Lower leg skin (tissue), 4 donors: Measurements from ENCODE around the gene ZFAND5. TPM values are rescaled to one million over a fixed set of nuclear protein-coding genes. Genes with fewer than 3 reads are reported as not detected.

Experiments used
- DNase-seq, 2 donors: peaks; one replicate each; pipeline ENCODE4 v3.0.0-alpha.2; 2019; ENCODE audit warnings: low spot score in 2 of 2
- H3K4me3 ChIP-seq: fragments of 200-600 bp; sonication (generic); 2 replicates; pipeline ENCODE4 v1.5.1; 2017; ENCODE audit warnings: mild to moderate bottlenecking, low read depth; ENCODE audit not compliant: poor library complexity, severe bottlenecking
- CTCF ChIP-seq, 3 donors: fragments of 450-650 bp; IDR thresholded peaks; one replicate each; pipeline ENCODE4 v1.5.1; 2016; ENCODE audit warnings: antibody characterized with exemption in 3 of 3, mild to moderate bottlenecking in 3 of 3, moderate library complexity in 2 of 3
- POLR2A ChIP-seq, 2 donors: fragments of 450-650 bp; IDR thresholded peaks; one replicate each; pipeline ENCODE4 v1.6.1; 2016 to 2017; ENCODE audit warnings: antibody characterized with exemption in 2 of 2, mild to moderate bottlenecking in 1 of 2, moderate library complexity in 1 of 2
- WGBS, 2 donors: methylation state at CpG; one replicate each; pipeline ENCODE4 v1.1.5; 2018; 5-methylcytosine and 5-hydroxymethylcytosine counted together
- intact Hi-C: fragments of 100-400 bp; cut with DNase I; formaldehyde crosslinking; loops from one replicate; pipeline ENCODE4 v1.15.0; 2023; ENCODE audit warnings: low total_unique reads
- total RNA-seq, 4 donors: library from RNA; depleted of rRNA; stranded (reverse); fragments of >200 nt; gene quantifications; one replicate each; pipeline ENCODE4 v1.1.0, GENCODE V29; 2016

The ZFAND5 gene
- total RNA-seq, 4 donors from 2014 or later: 99.6 to 305 (median 127) TPM

DNA sequence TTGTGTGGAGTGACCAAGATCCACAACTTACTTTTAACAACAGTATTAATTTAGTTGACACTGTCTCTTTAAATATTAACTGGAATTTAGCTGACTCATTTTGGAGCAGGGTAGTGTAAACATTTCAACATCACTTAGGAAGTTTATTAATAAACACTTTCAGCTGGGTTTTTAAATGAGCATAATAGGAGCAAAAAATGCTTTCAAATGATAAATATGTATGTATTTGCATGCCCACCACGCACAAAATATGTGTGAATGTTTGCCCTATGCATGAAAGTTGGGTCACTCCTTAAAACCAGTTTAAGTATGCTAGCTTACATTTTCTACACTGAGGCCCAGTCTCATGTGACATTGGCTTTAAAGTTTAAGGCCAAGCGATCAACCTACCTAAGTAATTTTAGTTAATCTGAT lies 2.9 kb downstream of the ZFAND5 start:
- TF ChIP-seq POLR2A (IDR thresholded peaks at IDR 0.05) (no peak), CTCF (IDR thresholded peaks at IDR 0.05) (no peak)
- peak overlapping the region; percentile 7 for H3K4me3 ChIP-seq
- no peak for DNase-seq
- intact Hi-C loops: no loop called here
- 4 to 5% methylated on average over 2 of the region's 2 CpGs for WGBS, 2 donors

GRCh38 chr9:72361217-72361616 lies 3.8 kb downstream of the ZFAND5 start:
- DNase-seq: no peak
- no peak for TF ChIP-seq POLR2A (IDR thresholded peaks at IDR 0.05)
- TF ChIP-seq CTCF (IDR thresholded peaks at IDR 0.05): no peak
- intact Hi-C loops: no loop called here
- no peak overlapping the region for H3K4me3 ChIP-seq
- WGBS, 2 donors: 18 to 21% methylated on average over 3 of the region's 3 CpGs

DNA sequence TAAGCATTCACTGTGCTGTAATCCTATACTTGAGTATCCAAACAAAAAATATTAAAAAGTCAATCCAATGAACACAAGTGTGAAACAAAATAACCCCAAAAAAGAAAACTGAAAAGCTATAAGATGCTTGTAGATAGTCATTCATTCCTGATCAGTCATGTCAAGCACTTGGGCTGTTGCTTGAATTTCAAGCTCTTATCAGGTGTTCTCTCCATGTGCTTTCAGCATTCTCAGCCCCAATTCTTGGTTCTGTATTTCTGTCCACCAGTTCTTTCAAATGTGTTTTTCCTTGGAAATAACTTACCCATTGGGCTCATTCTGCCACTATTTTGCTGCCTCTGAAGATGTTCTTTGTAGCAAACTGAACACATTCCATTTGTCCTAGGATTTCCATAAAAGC lies 4.7 kb downstream of the ZFAND5 start:
- DNase-seq: no peak
- intact Hi-C loops: no loop called here
- TF ChIP-seq CTCF (IDR thresholded peaks at IDR 0.05) (no peak), POLR2A (IDR thresholded peaks at IDR 0.05) (no peak)
- H3K4me3 ChIP-seq: no peak overlapping the region

DNA sequence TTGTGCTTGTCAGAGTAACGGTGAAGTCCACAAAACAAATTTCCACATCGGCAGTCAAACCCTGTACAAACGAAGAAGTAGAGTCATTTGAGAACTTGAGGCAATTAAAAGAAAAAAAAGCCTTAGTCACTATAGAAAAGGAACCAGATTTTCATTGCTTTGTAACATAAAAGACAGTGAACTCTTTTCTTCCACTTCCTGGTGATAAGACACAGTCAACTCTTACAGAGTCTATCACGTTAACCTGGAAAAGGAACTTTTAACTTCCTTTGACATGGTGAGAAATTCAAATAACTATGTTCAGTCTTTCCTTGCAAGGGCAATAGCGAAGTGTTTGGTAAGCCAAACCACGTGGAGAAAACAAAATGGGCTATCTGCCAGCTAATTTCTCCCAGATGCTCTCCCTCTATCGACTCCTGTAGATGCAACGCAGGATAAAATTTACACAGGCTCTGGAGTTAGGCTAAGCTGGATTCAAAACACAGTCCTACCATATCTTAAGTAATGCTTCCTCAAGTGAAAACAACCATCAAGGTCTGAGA lies 8.9 kb downstream of the ZFAND5 start:
- 47% methylated on average over 8 of the region's 8 CpGs for WGBS, 2 donors
- H3K4me3 ChIP-seq: no peak overlapping the region
- TF ChIP-seq POLR2A (IDR thresholded peaks at IDR 0.05): no peak
- no peak for TF ChIP-seq CTCF (IDR thresholded peaks at IDR 0.05)
- intact Hi-C loops: no loop called here
- no peak for DNase-seq

GRCh38 chr9:72355153-72355552 lies 9.9 kb downstream of the ZFAND5 start:
- DNase-seq: no peak
- intact Hi-C loops: no loop called here
- TF ChIP-seq POLR2A (IDR thresholded peaks at IDR 0.05): no peak
- no peak for TF ChIP-seq CTCF (IDR thresholded peaks at IDR 0.05)
- H3K4me3 ChIP-seq: no peak overlapping the region
- 89 to 94% methylated on average over 4 of the region's 4 CpGs for WGBS, 2 donors

DNA sequence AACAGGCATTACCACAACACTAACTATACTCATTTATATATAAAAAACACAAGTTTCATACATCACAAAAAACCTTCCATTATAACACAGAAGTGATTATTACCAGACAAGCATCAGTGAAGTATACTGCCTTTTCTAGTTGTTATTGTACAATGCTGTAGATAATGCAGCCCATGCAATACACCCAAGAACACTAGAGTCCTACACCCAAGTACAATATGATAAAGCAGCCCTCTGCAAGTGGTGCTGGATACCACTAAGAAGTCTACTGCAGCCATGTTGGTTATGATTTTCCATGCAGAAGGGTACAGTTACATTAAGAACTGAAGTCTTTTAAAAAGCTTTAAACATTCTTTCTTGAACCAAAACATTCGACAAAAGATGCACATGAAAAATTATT lies 10.3 kb downstream of the ZFAND5 start:
- H3K4me3 ChIP-seq: no peak overlapping the region
- WGBS, 2 donors: 96 to 98% methylated on average over 1 of the region's 1 CpG
- DNase-seq: no peak
- intact Hi-C loops: no loop called here
- TF ChIP-seq POLR2A (IDR thresholded peaks at IDR 0.05): no peak
